GM19372 (cell line): ENCODE results near the gene SF3A1.

Experiments
- ATAC-seq: cut with Tn5 transposase; IDR thresholded peaks from one replicate; pipeline ENCODE4 v1.9.1; 2021; ENCODE audit warnings: mild to moderate bottlenecking, low read depth, moderate library complexity; ENCODE audit not compliant: unreplicated experiment

SF3A1 gene

DNA sequence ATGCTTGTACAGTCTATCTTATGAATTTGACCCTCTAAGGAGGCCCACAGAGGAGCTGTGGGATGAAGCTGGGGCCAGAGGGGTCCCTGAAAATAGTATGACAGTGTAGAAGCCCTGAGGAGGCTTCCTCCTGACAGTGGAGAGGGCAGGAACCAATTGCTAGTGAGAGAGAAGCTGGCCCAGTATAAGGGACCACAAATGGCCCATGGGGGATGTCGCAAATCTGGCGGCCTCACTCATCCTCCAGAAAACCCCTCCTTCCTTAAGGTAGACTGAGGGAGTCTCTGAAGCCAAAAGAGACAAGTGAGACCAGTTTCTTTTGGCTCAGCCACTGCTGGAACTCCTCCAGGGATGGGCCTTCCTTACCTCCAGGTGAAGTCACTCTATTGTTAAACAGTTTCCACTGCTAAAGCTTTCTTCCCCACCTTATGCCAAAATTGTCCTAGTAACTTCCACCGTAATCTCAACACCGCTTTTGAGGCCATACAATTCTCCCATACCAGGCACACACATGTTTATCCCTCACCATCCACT is 49.6 kb downstream of the SF3A1 start:
- ATAC-seq: no peak

DNA sequence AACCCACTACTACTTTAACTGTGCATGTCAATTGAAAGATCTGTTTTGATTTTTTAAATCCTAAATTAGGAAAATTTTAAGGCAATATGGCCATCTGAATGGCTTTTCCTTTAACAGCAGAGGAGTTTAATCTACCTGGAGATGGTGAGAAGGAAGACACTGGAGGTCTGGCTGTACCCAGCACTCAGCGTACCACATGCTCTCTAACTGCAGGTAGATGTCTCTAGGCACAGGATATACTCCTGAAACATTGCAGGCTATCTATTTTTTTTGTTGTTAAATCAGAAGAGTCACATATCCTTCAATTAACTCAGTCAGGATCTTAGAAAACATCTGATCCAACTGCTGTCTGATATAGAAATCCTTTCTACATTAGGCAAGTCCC is 50.1 kb downstream of the SF3A1 start:
- no peak for ATAC-seq

DNA sequence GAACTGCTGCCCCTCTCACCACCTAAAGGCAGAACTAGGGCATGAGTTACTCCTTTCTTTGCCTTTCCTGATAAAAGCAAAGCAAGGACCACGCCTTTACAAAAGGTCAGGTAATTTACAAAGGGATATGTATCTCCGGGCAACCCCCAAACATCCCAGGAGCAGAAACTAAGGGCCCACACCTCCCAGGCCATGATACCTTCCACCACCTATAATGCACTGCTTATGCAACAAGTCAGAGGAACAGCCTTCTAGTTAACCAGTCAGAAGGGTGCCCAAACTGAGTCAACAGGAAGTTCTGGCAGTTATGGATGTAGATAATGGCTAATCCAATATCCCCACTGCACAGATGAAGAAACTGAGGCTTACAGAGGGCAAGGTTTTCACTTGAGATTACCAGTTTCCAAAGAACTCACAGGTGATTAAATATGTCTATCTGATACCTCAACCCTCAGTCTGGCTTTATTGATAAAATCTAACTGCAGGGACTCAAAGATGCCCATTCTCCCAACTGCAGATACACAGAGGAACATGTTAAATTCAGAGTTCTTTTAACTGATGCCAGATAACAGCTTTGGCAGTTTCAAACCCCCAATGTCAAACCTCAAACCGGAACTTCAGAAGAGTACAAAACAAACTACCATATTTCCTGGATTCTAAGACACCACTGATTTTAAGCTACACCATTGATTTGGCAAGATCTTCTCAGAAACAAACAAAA is 50.6 kb downstream of the SF3A1 start:
- ATAC-seq: no peak

DNA sequence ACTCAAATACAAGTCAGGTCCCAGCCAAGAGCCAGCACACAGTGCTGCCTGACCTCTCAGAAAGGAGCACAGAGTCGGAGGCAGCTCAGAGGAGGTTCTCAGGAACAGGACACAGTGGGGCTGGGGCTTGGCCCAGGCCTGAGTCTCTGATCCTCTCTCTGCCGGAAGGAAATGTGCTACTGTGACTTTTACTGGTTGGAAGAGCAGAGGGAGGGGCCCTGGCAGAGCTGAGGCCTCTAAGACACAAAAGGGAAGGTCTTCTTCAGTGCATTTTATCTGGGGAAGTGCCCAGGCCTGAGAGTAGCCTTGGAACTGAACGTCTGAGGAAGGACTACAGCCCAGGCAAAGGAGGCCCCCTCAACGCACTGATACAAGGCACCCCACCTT is 51.2 kb downstream of the SF3A1 start:
- ATAC-seq: no peak

DNA sequence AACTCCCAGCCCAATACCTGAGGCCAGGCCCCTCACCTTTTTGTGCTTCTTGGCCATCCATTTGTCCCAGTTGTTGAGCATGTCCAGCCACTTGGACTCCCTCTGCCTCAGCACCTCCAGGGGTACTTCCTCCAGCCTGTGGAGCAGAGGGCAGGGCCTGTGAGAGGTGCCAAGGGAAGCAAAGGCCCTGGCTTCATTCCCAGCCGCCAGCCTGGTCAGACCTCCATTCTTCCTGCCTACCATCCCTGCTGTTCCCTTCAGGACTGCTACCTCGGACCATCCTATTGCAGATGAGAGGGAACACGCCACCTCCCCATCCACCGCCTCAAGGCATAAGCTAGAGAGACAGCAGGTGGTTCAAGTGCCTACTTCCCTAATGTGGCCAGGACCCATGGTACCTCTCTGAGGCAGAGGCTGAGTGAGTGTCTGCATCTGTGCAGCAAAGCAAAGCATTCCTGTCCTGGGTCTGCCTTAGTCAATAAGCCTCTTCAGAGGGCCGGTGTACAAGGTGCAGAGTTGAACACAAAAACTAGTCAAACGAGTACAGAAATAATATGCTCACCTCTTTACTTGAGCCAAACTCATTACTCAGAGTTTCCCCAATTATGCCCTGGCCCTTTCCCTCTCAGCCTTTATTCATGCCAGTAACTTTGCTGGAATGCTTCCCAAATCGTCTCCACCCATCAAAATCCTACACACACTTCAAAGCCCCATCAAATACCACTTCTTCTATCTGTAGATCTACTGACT is 52.0 kb downstream of the SF3A1 start:
- no peak for ATAC-seq

DNA sequence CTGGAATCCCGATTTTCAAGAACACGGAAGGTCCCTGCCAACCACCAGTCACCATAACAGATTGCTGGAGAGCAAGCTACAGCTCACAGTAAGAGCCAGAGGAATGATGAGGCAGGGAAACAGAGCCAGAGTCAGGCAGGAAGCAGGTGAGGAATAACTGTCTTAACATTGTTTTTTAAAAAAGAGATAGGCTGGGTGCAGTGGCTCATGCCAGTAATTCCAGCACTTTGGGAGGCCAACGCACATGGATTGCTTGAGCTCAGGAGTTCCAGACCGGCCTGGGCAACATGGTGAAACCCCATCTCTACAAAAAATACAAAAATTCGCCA is 53.9 kb downstream of the SF3A1 start:
- ATAC-seq: no peak

DNA sequence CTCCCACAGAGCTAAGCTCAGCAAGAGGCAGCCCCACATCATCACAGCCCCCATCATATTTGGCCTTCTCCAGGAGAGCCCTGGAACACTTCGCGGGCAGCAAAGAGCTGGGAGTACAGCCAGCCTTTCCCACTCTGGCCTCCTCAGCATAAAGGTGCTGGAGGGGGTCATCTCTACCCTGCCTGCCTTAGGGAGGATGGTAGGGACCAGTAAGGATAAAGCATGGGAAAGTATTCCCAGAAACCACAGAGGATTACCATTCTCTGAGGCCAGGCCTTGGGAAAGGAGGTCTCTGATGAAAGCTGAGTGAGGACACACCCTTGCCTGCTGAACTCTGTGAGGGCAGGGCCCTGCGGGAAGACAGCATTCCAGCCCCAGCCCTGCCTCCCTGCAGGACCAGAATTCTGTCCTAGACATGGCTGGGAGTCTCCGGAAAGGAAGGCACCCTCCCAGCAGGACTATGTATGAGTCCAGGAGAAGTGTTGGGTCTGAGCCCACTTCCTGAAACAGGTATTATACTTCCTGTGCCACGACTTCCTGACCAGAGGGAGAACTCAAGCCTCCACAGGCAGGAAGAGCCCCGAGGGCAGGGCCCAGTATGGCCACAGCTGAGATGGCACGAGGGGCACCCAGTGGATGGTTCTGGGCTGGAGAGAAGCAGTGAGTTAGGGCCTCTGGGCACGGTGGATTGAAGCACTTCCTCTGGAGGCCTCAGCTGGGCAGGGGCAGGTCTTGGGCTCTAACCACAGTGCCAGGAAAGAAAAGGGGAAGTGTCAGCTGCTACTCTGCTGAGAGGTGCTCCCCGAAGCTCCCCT is 54.5 kb downstream of the SF3A1 start:
- ATAC-seq: no peak

DNA sequence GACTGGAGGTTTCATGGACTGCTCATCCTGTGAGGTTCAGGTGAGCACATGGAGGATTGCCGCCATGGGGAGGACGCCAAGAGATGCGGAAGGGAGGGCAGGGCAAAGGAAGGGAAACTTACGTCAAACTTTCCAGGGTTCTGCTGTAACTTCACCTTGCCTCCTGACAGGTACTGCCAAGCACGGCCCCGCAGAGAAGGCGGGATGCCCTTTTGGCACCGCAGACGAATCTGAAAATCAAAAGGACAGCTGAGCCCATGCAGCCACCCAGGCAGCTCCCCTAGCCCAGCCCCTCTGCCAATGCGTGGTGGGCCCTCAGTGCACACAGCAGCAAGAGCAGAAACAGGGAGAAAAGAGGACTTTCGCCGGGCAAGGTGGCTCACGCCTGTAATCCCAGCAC is 57.4 kb downstream of the SF3A1 start:
- no peak for ATAC-seq

DNA sequence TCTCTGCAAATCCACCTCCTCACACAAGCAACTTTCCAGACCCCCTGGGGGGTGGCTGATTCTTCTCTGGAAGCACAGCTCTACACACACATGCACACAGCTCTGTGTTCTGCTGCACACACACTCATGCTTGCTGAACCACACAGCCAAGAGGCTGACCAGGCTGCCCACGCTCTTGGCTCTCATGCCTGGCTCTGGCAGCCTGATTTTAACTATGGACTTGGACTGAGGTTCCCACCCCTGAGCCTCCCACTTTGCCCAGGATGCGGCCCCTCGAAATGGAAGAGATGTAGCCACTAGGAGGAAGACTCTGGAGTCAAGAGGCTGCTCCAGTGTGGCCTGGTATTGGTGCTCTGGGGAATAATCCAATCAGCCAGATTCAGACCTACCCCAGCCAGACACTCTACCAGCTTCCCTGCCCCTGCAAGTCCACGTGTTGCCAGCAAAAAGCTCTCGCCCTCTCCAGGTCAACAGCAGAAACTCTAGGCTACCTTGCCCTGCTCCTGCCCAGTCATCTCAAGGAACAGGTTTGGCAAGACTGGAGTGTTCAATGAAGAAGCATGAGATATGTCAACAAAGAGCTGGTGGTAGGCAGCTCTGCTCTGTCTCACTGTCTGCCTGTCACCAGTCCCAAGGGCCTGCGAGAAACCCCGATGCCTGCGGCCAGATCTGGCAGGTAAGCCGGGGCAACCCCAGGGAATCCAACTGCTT is 58.5 kb downstream of the SF3A1 start:
- ATAC-seq: no peak

DNA sequence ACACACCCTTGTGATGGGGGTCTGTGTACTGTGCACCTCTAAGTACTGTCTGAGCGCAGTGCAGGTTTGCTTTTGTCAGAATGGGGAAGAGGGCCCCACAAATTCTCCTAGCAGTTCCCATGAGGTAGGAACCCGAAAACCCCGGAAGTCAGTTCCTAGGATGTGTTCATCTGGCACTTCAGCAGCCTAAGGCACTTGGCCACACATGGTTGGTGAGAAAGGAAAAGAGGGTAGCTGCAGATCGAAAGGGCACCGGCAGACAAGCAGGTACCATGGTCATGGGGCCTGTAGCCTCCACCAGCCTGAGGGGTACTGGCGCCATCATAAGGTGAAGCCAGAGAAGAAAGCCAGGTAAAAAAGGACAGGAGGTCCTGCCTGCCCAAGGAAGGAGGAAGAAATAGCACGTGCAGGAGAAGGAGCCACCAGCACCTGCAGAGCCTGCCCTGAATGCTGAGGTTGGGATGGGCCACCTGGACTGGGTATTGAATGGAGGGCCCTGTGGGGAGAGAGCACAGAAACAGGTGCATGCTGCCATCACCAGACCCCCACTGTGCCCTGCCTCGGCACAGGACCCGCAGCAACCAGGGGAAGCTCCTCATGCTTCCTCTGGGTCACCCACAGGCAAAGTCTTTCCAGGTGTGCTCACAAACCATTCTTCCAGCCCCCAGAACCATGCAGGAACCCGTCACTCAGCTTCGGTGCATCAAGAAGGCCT is 59.3 kb downstream of the SF3A1 start:
- no peak for ATAC-seq

DNA sequence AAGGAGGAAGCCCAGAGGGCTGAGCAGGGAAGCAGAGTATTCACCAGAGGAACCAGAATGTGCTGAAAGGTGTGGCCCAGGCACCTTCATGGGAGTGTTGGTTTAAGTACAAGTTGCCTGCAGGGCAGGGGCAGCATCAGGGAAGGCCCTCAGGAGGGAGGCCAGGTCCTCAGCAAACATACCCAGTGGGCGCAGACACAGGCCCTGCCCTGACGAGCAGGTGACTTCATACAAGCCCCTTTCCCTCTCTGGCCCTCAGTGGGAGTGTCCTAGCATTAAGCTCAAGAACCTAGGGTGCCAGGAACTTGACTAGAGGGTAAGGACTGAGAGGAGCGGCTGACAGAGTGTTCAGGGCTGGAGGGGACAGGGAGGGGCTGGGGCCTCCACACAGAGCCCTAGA is 59.9 kb downstream of the SF3A1 start:
- no peak for ATAC-seq

DNA sequence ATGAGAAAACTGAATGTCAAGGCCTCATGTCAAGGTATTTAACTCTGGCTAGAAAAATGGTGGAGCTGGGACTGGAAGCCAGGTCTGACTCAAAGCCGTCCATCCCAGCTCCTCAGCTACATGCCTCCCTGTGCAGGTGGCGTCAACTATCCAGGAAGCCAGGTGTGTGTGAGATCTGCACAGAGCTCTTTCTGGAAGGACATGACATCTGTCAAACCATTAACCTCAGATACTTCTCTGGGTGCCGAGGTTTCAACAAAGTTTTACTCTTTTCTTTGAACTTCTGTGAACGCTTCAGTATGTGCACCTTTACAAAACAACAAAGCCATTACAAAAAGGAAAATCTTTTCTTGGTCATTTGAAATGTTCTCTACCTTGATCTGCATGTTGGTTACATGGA is 60.4 kb downstream of the SF3A1 start:
- ATAC-seq: no peak

DNA sequence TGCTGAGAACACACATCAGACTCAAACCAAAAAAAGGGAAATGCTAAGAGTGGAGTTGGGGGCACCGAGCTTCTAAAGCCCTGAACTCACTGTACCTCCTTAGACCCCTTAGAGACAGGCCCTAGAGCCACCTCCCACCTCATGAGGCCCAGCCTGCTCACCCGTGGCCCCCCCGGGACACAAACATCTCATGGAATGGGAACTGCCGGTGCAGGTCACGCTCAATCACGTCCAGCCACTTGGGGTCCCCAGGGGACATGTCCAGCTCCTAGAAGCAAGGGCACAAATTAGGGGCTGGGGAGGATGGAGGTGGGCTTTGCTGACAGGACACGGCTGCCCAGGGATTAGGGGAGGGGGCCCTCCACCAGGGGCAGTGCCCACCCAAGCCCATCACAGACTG is 61.1 kb downstream of the SF3A1 start:
- no peak for ATAC-seq

DNA sequence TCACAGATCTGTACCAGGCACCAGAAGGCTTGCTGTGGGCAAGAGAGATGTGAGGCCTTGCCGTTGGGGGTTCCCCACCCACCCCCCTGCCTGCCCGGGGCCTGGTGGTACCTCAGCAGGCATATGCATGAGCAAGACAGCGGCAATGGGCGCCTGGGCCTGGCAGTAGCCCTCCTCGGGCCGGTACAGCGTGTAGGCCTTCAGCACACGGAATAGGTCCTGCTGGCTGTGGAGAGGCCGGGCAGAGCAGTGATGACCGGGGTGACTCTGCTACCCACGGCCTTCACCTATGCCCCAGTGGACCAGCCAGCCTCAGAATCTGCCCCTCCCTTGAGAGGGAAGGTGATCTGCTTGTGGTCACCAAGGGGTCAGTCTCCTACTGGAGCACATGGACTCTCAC is 61.9 kb downstream of the SF3A1 start:
- no peak for ATAC-seq

DNA sequence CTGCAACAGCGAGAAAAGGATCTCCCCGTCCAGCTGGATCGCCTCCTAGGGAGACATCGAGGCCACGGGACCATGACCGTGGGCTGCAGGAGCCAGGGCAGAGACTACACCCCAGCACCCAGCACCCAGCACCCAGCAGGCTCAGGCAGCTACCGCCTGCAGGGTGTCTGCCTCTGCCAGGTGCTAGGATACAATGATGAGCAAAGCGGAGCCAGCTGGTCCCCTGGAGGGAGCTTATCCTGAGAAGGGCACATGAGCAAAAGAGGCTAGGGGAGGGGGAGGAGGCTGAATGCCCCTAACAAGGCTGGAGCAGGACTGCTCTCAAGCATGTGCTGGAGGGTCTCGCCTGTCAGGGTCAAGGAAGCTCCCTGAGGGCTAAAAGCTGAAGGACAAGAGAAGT is 62.6 kb downstream of the SF3A1 start:
- no peak for ATAC-seq

DNA sequence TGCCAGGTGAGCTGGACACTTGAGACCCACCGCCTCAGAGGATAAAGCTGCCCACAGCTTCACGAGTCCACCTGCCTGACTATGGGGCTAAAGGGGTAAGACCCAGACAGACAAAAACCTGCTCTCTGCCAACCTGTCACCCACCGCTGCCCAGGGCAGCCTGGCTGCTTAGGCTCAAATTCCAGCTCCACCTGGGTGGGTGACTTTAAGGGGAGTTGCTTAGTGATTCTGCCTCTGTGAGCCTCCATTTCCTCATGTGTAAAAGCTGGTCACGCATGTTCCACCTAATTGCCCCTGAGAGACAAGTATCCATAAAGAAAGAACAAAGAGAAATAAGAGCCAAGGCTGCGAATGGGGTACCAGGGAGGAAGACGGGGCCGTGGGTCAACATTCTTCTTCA is 63.7 kb downstream of the SF3A1 start:
- ATAC-seq: no peak

DNA sequence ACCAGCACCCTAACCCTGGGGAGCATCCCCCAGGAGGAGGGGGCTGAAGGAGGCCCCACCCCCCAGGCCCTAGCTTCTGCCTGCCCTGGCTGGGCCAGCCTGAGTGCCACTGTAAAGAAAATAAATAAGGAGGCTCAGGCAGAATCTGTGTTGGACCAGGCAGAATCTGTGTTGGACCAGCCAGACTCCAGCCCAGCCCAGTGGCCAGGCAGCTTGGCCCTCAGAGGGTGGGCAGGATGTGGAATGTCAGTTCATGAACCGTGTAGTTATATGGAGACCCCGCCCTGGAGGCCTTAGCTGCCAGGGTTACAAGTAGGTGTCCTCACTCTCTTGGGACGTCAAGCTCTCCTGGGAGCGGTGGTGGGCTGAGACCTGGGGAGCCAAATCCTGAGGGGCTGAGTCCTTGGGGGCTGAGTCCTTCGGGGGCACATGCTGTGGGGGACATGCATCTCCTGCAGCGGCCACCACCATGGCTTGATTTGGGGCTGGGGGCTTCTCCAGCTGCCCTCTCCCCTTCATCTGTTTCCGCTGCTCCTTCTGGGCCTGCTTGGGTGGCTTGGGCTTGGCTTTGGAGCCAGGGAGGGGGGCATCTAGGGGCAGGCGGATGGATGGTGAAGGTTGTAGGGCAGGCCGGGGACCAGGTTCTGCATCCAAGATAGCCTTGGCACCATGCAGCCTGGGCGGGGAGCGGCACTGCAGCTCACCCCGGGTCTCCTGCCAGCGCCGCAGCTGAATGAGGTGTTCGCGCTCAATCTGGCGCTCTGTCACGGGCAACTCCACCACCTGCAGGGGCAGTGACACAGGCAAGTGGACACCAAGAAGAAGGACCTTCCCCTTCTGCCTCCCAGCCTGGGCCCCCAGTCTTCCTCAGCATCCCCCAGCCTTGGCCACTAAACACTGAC is 64.4 kb downstream of the SF3A1 start:
- ATAC-seq: no peak

DNA sequence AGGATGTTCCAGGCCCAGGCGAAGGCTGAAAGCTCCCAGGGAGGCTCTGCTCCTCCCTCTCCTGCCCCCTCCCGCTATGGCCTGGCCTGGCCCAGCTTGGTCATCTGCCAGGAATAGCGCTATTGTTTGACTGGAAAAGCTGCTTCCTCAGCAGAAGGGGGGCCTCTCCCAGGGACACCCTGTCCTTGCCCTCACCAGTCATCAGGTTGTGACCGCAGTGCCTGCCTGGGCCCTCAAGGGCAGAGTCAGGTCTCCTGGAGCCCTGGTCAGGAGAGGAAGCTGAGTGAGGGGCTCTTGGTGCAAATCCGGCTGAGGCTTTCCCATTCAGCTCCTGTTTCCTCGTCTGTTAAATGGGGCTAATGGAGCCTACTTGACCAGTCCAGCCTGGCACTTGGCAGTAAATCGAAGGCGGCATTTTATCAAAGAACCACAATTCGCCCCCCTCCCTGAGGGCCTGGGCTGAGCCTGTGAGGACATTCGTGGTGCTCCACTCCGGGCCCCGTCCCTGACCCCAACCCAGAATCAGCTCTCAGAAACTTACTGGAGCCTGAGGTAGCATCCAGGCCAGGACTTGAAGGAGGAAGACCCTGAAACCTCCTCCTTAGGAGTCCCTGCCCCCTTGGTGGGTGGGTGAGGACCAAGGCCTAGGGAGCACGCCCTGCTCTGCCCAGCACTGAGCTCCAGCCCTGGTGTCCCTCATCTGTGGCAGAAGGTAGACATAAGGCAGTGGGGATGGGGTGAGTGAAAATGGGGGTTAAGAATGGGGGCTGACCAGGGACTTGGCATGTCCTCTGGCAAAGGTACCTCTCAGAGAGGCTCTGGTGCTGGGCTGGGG is 65.4 kb downstream of the SF3A1 start:
- ATAC-seq: no peak
